D721Med (cell line): Measurements from ENCODE around the gene PIK3R1.

Experiments
- DNase-seq: peaks from one replicate; pipeline ENCODE4 v3.0.0; 2011; ENCODE audit warnings: low spot score; ENCODE audit not compliant: insufficient read length
- FAIRE-seq: peaks from 2 replicates; lab custom pipeline; 2011; peaks lifted over from hg19 to GRCh38; lab: Jason Lieb, UNC
- TF ChIP-seq, protein P1 (sequence below): IDR thresholded peaks from 2 replicates; pipeline ENCODE4 v1.5.1; 2012; ENCODE audit warnings: mild to moderate bottlenecking, control low read depth; ENCODE audit not compliant: insufficient read depth; ENCODE audit errors: missing control alignments

Gene PIK3R1

DNA sequence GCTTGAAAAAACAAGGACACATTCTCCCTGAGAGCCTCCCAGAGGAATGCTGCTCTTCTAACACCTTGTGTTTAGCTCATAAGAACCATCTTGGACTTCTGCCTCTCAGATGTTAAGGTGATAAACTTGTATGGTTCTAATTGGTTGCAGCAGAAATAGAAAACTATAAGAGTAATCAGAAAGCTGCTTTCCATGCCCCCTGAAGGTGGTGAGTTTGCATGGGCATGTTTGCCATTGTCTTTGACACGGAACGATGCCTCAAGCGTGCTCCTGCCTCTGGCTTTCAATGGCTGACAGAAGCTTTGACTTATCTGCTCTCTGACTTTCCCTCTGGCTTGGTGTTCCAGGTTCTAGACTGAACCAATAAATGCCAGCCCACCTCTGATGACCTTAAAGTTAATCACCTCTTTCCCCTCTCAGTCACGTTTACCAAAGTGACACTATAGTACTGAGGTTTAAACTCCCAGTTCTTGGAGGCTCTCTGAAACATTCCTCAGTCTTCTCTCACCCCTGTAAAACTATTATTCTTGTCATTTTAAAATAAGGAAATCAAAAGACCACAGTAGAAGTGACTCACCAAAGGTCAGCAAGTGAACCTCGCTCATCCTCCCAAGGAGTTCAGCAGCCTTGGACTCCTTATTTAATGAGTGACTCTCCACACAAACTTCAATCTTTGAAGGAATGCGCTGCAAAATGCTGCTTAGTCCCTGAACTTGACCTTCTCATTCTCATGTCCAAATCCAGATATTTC, 103.6 kb downstream of the PIK3R1 start:
- no peak for DNase-seq
- FAIRE-seq, result no peak
- TF ChIP-seq, protein P1, sequence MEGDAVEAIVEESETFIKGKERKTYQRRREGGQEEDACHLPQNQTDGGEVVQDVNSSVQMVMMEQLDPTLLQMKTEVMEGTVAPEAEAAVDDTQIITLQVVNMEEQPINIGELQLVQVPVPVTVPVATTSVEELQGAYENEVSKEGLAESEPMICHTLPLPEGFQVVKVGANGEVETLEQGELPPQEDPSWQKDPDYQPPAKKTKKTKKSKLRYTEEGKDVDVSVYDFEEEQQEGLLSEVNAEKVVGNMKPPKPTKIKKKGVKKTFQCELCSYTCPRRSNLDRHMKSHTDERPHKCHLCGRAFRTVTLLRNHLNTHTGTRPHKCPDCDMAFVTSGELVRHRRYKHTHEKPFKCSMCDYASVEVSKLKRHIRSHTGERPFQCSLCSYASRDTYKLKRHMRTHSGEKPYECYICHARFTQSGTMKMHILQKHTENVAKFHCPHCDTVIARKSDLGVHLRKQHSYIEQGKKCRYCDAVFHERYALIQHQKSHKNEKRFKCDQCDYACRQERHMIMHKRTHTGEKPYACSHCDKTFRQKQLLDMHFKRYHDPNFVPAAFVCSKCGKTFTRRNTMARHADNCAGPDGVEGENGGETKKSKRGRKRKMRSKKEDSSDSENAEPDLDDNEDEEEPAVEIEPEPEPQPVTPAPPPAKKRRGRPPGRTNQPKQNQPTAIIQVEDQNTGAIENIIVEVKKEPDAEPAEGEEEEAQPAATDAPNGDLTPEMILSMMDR, result no peak

DNA sequence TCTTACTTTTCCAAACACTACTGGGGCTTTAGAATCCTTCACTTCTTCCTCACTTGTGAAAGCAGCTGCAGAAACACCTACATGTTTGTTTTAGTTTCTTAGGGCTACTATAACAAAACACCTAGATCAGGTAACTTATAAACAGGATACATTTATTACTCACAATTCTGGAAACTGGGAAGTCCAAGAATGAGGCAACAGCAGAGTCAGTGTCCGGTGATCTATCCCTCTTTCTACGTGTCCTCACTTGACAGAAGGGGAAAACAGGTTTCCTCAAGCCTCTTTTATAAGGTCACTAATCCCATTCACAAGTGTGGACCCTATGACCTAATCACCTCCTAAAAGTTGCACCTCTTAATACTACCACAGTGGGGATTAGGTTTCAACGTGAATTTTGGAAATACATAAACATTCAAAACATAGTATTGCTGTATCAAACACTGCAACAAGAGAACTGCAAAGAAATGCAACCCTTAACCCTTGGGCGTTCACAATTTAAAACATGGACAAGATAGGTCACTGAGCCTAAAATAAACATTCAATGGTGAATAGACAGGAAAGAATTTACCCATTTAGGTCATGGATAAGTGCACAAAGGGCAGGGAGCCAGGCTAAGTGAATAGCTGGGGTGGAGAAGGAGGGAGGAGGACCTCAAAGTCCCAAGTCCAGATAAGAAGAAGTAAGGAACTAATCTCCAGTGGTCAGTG, 104.3 kb downstream of the PIK3R1 start:
- FAIRE-seq (no peak), DNase-seq (no peak)
- TF ChIP-seq, protein P1, result no peak

DNA sequence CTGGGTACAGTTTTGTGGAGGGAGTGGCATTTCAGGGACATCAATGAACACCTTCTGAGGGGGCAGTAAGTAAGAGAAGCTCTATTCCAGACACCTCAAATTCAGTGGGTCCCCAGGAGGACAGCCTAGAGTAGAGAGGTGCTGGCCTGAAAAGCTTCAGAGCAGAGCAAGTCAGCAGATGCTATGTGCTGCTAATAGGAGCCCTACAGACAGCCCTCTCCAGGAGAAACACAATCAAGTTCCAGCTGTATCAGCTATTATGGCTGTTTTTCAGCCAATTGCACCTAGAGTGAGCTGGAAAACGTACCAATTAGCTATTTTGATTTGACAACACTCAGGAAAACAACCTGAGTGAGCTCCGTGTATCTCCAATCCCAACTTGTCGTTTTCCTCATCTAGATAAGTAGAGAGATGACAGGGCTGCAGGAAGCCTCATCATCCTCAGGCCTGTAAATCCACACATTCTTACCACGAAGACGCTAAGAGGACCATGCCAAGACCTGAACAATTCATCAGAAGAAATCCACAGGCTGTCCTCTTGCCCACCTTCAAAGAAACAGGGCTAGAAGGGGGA, 104.9 kb downstream of the PIK3R1 start:
- TF ChIP-seq, protein P1, result no peak
- DNase-seq (no peak), FAIRE-seq (no peak)

DNA sequence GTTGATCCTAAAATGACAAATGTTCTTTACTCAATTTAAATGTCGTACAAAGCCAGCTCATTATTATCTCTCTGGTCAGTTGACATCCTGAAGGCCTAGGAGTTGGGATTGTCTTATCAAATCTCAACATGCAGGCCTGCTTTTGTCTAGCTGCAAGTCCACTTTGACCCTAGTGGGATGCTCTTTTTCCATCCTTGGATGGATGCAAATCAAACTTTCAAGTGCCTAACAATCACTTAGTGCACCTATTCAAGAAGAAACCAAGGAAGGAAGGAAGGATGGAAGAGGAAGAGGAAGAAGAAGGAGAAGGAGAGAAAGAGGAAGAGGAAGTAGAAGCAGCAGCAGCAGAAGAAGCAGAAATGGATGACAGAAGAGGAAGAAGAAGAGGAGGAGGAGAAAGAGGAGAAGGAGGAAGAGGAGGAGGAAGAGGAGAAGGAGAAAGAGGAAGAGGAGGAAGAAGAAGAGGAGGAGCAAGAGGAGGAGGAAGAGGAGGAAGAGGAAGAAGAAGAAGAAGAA, 109.6 kb downstream of the PIK3R1 start:
- no peak for FAIRE-seq
- TF ChIP-seq, protein P1, result no peak
- DNase-seq, result no peak

DNA sequence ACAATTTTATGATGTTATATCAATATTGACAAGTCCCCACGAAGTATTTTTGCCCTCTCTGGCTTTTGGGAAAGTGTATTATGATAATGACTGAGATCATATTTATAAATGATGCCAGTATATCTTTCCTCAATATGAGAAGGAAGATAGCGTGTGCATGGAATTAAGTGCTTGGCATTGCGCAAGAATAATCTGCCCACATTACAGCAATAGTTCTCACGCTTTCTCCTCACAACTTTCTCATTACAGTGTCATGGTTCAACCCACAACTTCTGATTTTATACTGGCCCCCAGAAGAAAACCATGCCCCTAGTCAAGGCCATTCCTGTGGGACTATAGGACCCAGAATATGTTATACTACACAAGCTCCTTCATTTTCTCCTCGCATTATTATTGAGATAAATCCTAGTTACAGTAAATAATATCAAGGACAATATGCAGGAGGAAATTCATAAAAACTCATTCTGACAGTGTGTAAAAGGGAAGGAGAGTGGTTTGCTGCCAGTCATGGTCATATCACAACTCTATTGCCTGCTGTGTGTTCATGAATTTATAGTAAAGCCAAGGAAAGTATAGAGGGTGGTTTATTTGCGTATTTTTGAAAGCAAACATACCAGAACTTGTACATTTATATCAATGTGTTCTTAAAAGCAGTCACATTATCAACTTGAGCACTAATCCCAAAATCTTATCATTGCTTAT, 114.1 kb downstream of the PIK3R1 start:
- FAIRE-seq (no peak), DNase-seq (no peak)
- TF ChIP-seq, protein P1, result no peak

DNA sequence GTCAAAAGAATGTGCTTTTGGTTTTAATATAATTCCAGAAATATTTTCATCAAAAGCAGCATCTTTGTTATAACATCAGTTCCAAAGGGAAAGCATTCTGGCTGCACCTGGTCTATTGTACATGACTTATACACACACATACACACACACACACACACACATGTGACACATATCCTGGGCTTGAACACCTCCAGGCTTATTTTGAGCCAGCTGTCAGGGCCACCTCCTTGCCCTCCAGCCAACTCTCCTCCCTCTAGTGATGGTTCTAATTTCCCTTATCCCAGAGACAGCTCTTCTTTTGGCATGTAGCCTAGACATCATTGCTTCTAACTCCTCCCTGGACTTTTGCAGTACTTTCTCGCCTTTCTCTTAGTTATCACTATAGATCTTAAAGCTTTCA, 115.0 kb downstream of the PIK3R1 start:
- no peak for DNase-seq
- TF ChIP-seq, protein P1, result no peak
- FAIRE-seq, result no peak
